GM21390 (cell line): Measurements from ENCODE around the gene RAB6A.
"Not testable (repeated sequence)": the region's sequence is repeated elsewhere in the genome, so short reads cannot be mapped to it uniquely, and the experiment has no call there.

ENCODE experiments used
- ATAC-seq: cut with Tn5 transposase; IDR thresholded peaks from one replicate; pipeline ENCODE4 v1.9.1; 2021; ENCODE audit not compliant: unreplicated experiment

The RAB6A gene

DNA sequence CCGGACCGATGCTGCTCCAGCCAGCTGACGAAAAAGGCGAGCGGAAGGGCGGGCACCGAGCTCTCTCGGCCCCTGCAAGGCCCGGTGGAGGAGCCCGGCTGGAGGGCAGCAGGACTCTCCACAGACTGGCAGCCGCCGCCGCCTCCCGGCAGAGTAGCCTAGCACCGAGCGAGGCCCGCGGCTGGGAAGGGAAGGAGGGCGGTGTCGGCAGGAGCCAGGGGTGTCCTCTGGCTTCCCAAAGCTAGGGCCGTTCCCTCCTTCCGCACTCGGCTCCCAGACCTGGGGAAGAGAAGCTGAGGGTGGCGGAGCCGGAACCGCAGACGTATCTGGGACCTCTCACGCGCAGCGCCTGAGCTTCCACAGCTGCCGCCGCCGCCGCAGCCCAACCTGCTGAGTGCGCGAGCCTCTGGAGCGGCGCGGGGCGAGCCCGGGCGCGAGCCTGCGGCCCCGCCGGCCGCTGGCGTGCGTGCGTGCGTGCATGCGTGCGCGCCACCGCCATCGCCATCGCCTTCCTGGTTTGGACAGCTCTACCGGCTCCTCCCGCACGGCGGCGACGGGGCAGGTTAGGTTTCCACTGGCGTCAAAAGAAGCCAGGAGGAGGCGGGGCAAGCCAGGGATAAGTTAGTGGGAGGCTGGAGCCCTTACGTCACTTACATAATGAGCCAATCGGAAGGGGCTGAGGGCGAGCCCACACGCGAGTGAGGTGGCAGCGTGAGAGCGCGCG is at the start of gene RAB6A:
Gene RAB6A, minus strand, starts transcription at position 396 of the 724 bp plus-strand sequence. CDS start 439 bp downstream, outside the sequence.
- peak; percentile 92 for ATAC-seq

DNA sequence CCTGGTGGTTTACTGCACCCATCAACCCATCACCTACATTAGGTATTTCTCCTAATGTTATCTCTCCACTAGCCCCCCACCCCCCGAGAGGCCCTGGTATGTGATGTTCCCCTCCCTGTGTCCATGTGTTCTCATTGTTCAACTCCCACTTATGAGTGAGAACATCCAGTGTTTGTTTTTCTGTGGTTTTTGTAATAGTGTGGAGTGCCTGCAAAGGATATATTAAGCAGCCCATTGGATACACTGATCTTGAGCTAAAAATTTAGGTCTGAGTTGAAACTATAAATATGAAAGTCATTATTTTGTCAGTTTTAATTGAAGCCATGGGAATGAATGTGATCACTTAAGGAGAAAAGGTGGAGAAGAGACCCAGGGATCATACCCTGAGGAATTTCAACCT is 49.8 kb upstream of the RAB6A start:
- no peak for ATAC-seq

DNA sequence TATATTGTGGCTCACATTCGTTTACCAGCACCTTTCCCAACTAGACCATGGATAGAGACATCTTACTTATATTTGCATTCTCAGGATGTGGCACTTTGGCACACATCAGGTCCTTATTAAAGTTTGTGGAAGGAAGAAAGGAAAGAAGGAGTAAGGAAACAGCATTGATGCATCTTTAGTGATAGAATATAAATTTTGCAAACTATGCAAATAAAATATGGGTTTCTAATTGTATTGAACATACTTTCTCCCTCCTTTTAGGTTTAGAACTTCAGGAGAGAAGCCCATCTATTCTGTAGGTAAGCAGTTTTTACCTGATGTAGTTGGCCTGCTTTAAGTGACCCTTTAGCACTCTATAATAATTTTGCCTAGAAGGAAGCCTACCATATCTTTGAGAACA is 47.2 kb upstream of the RAB6A start:
- no peak for ATAC-seq

DNA sequence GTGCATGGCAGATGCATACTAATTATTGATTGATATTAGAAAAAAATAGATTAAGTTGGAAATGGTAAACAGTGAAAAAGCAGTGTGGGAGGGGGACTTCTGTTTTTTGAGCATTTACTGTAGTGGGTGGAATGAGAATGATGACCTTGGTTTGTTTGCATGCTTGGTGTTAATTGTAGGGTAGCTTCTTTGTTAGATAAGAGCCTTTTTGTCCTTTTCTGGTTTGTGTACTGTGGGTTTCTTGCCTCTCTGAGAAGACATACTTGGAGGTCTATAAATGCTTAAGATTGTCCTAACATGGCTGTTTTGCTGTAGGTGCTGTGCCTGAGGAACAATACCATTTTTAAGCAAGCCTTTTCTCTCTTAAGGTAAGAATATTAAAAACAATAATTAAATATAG is 43.8 kb upstream of the RAB6A start:
- no peak for ATAC-seq

DNA sequence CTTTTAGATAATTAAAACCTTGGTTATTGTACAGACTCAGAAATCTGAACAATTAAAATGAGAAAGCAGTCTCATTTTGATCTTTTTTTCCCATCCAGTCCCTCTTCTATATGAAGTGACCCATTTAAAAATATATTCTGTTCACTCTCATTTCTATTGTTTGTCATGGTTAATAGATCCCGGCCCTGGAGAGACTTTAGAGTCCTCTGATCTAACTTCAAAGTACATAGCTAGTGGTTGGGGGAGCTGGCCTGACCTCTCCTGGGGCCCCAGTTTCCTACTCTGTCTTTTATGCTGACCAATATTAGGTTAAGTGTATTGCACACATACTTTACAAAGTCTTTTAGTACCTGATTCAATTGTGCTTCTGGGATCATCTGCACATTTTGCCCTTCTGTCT is 40.3 kb upstream of the RAB6A start:
- no peak for ATAC-seq

DNA sequence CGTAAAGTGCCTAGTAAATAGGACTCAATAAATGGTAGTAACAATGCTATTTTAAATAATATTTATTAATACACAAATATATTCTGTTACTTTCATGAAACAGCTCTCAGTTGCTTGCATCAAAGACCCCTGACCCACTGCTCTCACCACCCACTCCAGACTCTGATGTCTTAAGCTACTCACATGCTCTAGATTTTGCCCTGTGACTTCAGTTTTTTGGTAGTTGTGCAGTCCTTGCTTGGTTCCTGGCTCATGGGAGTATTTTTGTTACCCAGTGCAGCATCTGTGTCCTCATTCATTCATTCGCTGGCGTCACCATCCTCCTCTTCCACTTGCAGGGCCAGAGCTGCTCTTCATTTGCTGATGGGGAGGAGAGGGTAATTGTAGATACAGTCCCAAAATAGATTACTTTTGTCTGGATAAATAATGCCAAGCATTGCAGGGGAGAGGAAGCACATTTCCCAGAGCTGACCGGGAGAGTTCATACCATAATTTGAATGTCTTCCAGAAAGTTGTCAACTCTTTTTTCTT is 39.5 kb upstream of the RAB6A start:
- ATAC-seq: no peak

DNA sequence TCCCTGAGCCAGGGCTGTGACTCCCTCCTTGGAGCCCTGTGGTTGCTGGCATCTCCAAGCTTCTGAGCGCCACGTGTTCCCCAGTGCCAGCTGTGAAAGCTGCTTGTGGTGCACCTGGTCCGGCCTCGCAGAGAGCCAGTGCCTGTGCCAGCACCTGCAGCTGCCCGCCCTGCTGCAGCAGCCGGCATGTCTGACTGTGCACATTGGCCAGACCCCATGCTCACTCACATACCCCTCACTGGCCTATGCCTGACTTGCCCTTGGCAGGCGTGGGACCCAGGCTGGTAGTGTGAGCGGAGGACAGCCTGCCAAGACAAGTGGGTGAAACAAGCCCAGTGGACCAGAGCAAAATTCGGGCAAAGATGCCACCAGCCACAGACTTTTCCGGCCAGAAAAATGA is 36.6 kb upstream of the RAB6A start:
- ATAC-seq: no peak

DNA sequence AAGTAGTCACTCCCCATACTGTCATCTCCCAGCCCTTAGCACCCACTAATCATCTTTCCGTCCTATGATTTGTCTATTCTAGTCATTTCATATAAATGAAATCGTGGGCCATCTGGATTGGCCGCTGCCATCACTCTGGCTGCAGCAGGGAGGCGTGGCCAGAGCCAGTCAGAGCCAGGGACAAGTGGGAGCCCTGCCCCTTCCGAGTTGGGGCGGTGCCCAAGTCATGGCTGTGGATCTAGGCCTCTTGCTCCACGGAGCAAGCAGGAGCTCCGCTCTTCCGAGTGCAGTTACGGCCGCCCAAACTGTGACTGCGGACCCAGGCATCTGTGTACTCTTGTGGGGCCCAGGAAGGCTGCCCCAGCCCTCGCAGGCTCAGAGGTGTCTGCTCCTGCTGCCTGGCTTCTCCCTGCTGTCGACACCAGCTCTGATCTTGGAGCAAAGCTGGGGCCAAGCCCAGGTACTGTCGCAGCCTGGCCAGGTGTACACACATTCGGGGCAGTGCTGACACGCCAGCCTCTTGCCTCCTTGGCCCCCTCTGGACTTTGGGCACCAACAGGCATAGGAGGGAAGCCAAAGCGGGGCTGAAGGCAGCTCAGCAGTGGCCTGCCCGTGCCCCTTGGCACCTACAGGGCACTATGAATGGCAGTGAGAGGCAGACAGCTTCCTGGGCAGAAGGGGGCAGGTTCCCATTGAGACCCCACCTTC is 35.2 kb upstream of the RAB6A start:
- ATAC-seq: no peak

DNA sequence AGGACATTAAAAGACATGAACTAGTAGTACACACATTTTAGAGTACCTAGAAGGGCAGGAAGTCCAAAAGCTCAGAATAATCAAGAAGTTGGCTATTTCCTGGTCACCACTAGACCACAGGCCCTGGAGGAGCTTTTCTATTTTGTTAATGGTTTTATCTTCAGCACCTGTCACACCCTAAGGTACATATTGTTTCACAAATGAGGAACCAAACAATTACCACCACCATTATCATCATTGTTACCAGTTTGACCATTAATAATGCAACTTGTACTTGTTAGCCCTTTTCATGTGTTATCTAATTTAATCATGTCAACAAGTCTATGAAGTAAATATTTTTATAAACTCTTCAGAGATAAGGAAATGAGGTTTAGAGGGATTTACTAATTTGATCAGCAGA is 31.7 kb upstream of the RAB6A start:
- no peak for ATAC-seq

DNA sequence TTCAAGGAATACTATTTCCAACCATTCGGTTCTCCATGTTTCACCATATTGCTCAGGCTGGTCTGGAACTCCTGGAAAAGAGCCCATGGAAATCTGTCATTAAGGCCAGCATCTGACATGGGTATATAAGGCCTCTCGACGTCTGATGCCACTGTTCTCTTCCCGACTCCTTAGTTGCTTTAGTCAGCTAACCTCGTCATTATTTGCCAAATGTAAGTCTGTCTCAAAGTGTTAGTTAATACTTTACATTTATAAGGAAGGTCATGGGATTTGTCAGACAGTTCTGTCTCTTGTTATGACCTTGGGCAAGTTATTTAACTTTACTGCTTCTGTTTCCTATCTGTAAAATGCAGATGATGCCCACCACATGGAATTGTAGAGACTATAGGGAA is 28.4 kb upstream of the RAB6A start:
- ATAC-seq: no peak

DNA sequence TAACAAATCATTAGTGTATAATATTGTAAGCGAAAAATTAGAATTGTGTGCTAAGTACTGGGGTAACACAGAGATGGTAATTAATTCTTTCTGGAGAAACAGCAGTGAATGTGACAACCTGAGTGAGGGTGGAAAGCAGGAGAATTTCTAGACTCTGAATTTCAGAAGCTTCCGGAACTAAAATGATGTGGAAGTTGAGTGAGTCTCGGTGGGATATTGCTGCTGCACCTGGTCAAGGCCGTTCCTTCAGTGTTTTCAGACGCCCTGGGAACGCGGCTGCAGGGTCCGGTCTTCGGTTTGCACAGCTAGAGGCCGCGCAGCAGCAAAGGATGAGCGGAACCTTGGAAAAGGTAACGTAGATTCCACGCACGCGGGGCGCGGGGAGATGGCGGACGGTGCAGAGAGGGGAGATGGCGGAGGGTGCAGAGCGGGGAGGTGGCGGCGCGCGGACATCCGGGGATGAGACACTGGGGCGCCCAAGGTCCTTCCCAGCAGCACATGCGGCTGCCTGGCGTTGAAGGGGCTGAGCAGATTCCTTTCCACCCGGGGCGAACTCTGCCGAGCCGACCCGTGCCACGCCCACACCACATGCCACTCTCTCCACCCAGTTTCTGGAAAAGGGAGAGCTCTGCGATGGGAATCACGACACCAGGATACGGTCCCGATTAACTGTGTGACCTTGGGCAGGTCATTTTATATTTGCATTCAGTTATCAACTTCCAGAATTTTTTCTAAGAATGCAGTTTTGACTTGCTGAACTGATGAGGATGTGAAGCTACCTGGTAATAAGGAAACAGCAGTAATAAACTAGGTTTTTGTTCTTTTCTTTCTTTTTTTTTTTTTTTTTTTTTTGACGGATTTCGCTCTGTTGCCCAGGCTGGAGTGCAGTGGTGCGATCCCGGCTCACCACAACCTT is 27.0 kb upstream of the RAB6A start, which contains the start of gene MRPL48:
Gene MRPL48, plus strand, starts transcription at position 232 of the 916 bp plus-strand sequence. Its CDS starts 98 bp downstream, at position 330.
- ATAC-seq: peak; percentile 85

DNA sequence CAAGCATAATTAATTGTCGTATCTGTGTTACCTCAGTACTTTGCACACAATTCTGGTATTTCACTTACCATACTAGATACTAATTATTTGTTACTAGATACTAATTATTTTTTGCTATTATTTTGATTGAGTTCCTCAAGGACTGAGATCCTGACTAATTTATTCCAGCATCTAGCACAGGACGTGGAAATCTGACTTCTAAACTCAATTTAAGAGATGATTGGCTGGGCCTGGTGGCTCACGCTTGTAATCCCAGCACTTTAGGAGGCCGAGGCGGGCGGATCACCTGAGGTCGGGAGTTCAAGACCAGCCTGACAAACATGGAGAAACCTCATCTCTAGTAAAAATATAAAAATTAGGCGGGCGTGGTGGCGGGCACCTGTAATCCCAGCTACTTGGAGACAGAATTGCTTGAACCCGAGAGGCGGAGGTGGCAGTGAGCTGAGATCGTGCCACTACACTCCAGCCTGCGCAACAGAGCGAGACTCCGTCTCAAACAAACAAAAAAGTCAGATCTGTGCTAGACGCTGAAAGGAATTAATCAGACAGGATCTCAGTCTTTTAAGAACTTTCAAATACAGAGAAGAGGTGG is 26.3 kb upstream of the RAB6A start:
- ATAC-seq: no peak

DNA sequence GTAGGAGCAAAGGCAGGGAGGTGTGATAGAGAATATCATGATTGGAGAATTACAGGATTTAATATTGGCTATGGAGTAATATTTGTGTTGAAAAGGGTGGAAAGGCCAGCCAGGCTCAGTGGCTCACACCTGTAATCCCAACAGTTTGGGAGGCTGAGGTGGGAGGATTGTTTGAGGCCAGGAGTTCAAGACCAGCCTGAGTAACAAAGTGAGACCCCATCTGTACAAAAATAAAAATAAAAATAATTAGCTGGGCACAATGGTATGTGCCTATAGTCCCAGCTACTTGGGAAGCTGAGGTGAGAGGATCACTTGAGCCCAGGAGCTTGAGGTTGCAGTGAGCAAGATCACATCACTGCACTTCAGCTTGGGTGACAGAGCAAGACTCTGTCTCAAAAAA is 24.6 kb upstream of the RAB6A start:
- not testable (repeated sequence) for ATAC-seq

DNA sequence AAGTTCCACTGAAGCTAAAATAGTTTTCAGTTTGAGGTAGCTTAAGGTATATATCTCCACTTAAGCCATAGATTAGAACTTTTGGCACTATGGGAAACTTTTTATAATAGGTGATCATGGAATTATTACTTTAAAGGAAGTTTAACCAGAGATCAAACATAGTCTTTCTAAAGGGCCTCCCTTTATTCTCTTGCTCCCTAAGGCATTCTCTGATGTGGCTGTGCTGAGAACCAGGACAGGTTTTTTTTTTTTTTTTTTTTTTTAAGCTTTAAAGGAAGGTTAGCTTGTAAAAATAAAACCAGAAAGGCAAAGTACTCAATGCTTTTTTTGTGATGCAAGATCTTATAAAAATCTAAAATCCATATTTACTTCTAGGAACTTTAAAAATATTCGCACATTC is 23.9 kb upstream of the RAB6A start:
- ATAC-seq: no peak

DNA sequence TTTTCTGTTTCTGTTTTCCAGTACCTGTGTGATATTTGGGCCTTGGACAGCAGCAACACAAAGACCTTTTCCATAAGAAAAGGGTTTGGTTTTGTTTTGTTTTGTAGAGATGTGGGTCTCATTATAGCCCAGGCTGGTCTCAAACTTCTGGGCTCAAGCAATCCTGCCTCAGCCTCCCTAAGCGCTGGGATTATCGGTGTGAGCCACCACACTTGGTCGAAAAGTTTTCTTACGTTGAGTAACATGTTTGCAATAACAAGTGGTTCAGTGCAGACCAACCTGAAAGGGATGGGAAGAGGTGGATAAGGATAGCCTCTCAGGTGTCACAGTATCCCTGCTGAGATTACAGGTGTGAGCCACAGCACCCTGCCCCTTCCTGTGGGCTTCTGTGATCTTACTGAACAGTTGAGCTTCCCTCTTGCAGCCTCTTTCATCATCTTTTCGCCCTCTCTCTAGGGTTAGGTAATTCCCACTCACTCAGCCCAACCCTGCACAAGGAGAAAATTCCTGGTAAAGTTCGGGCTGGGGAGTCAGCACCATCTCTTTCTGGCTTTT is 23.3 kb upstream of the RAB6A start:
- no peak for ATAC-seq

DNA sequence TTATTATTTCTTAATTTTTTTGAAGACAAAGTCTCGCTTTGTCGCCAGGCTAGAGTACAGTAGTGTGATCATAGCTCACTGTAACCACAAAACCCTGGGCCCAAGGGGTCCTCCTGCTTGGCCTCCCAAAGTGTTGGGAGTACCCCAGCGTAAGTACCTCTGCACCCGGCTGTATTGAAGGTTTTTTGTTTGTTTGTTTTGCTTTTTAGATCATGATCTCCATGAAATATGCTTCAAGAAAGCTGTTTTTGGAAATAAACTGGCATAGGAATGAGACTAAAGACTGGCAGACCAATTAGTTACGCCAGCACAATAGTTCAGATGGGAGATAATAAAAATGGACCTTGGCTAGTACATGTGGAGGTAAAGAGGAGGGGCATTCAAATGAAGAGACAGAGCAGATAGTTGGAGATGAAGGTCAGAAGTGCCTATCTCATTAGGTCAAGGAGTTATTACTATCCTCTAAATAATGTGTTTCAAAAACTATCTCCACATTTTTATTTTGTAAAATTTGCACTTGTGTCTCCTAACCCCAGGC is 22.7 kb upstream of the RAB6A start:
- no peak for ATAC-seq

DNA sequence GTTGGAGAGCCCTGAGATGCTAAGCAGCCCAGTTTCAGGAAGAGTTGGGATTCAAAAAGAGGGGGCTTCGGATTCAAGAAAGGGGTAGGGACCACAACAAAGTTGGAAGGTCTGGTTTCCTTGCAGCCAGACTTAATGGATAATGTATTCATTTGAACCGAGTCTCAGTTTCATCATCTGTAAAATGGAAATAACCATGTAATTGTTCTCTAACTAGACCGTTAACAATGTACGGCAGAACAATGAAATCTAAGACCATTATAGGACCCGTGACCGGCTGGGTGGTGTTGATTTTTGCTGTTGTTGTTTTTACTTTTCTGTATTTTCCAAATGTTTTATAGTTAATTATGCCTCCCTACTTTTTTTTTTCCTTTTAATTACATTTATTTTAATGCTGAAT is 20.4 kb upstream of the RAB6A start:
- ATAC-seq: no peak

DNA sequence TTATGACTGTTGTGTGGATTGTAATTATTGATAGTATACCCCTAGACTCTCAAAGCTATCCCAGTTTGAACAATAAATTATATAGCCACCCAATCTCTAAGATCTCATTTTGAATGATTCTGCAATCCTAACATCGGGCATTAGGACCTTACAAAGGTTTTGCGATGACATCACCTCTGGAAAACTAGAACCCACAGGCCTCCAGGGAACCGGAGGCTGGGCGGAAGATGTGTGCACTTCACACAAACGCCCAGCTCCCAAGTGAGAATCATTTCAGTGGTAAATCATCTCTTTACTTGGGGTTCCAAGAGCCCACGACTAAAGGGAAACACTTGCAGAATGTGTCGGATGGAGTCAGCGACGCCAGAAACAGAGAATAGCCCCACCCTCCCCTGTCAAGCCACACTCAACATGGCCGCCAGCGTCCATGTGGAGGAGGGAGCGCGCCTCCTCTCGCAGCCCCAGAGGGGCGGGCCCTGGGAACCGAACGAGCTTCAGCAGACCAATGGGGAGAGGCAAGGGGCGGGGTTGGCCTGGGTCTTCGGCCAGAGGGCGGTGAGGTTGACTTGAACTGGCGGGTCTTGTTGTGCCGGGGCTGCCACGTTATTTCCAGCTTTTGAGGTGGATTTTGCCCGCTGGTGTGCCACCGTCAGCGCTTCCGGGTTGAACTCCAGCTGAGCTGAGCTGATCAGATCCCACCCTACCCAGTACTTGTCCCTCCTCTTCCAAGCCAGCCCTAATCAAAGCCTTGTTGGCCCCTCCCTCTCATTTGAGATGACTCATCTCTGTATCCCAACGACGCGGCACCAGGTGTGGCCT is 18.4 kb upstream of the RAB6A start:
- peak; percentile 97 for ATAC-seq

DNA sequence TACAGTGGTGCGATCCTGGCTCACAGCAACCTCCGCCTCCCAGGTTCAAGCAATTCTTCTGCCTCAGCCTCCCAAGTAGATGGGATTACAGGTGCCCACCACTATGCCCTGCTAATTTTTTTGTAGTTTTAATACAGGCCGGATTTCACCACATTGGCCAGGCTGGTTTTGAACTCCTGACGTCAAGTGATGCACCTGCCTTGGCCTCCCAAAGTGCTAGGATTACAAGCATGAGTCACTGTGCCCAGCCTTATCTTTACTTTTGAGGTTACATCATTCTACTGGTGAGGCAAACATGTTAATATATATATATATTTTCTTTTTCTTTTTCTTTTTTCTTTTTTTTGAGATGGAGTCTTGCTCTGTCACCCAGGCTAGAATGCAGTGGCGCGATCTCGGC is 9.9 kb upstream of the RAB6A start:
- not testable (repeated sequence) for ATAC-seq
